ENCODE results near the gene KPTN.
A peak's percentile ranks its signal among the peaks of the same experiment; 100 is the strongest.

Gene KPTN

DNA sequence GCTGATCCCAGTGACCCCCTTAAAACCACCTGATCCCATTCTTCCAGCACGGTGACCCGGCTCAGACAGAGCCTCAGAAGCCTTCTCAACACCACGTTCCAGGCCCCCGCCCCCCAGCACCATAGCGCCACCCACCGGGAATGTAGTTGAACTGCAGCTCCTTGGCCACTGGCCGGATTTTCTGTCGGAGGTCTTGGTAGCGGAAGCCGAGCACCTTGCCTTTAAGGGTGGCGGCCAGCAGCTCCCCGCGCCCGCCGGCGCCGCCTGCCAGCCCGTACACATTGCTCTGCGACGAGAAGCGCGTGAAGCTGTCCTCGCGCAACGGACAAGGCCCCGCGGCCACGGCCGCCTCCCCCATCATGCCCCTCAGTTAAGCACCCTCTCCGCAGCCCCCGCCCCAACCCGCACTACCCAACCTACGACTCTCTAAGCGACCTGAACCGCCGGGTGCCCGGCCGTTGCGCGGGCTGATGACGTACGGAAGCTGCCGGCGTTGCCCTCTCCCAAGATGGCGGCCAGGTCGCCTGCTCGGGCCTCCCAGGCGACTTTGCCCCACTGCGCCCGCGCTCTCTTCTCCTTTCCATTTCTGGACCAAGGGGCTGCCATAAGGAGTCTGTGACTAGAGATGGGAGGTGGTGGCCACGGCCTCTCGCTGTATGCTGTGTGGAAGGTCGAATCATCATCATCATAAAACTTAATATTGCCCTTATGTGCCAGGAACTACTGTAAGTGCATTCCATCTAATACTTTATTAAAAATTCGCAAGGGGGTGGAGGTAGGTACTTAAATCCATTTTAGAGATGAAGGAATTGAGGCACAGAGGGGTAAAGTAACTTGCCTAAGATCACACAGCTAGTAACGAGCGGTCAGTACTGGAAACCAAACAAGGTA lies at the start of gene KPTN:
Gene KPTN (minus strand): TSS at position 420 of the 891 bp plus-strand sequence. CDS start 59 bp downstream, at position 361.
- DNase-seq (ENCODE audit: low read depth), result peak; percentile 96
- peak within 1 kb of the TSS; percentile 98 for H3K4me3 ChIP-seq (ENCODE audit: low read depth, low read length)
- TF ChIP-seq, protein P1, sequence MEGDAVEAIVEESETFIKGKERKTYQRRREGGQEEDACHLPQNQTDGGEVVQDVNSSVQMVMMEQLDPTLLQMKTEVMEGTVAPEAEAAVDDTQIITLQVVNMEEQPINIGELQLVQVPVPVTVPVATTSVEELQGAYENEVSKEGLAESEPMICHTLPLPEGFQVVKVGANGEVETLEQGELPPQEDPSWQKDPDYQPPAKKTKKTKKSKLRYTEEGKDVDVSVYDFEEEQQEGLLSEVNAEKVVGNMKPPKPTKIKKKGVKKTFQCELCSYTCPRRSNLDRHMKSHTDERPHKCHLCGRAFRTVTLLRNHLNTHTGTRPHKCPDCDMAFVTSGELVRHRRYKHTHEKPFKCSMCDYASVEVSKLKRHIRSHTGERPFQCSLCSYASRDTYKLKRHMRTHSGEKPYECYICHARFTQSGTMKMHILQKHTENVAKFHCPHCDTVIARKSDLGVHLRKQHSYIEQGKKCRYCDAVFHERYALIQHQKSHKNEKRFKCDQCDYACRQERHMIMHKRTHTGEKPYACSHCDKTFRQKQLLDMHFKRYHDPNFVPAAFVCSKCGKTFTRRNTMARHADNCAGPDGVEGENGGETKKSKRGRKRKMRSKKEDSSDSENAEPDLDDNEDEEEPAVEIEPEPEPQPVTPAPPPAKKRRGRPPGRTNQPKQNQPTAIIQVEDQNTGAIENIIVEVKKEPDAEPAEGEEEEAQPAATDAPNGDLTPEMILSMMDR (IDR thresholded peaks at IDR 0.05; ENCODE audit: insufficient read depth, low read depth, low read length, missing control alignments), result peak; percentile 94

DNA sequence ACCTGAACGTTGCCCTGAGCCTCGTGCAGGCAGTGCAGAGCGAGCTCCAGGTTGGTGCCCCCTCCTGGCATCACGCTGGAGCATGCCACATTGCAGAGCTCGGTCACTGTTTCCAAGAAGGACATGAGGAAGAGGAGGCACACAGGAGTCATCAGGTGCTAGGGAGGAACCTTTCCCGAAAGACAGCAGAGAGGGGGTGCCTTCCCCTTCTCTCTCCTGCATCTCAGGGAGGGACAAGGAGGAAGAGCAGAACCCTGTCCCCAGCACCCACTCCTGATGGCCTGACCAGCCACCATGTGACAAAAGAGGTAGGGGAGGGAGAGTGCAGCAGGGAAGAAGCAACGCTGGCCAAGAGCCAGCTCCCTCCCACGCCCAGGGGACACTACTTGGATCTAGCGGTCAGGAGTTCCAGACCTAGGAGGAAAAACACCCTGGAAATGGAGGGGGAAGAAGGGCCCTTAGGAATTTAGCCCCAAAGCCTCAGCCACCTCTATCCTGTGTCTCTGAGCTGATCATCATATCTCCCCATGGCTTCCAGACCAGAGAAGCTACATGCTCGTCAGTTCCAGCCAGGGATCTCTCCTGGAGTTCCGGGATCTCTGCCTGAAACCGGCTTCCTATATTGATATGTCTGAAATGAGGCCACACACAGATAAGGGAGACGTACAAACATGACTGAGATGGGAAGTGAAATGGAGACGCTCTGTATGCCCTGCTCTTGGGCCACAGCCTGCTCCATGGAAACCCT lies 47.8 kb upstream of the KPTN start:
- no peak overlapping the region for H3K4me3 ChIP-seq (ENCODE audit: low read depth, low read length)
- no peak for DNase-seq (ENCODE audit: low read depth)
- TF ChIP-seq, protein P1 (IDR thresholded peaks at IDR 0.05; ENCODE audit: insufficient read depth, low read depth, low read length, missing control alignments), result no peak

DNA sequence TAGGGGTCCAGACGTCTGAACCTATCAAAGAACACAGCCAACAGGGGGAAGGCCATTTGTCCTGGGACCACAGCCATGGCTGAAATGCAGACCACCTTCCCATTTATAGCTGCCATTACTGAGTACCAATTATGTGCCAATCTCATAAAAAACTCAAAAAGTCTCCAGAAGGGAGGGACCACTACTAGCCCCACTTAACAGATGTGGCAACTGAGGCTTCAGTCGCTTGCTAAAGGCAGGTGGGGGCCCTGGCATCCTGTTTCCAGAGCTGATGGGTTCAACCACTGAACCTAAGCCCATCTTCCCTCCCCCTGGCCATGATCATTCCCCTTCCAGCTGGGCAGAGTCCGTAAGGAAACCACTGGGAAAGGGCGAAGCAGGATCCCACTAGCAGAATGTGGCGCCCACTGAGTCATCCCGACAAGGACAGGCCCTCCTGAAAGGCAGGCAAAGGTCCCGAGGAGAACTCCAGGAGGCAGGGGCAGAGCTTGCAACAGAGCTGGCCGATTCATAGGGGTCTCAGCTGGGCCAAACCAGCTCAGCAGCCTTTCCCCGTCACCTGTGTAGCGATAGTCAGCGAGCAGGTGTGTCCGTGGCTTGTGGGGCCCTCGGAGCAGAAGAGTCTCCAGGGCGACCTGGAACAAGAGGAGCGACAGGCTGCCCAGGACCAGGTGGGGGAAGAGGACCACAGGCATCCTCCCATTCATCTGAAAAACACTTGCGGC lies 45.2 kb upstream of the KPTN start:
- H3K4me3 ChIP-seq (ENCODE audit: low read depth, low read length), result no peak overlapping the region
- no peak for DNase-seq (ENCODE audit: low read depth)
- TF ChIP-seq, protein P1 (IDR thresholded peaks at IDR 0.05; ENCODE audit: insufficient read depth, low read depth, low read length, missing control alignments), result no peak

DNA sequence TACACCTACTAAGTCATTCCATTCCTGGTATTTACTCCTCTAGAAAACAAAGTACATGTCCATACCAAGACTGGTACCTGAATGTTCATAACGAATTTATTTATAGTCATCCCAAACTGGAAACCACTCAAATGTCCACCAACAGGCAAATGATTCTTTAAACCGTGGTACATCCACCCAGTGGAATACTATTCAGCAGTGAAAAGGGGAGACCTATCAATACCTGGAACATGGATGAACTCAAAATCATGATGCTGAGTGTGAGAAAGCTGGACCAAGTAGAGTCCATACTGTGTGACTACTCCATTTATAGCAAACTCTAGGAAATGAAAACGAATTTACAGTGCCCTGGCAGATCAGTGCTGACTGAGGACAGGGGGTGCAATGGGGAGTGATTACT lies 42.8 kb upstream of the KPTN start:
- H3K4me3 ChIP-seq (ENCODE audit: low read depth, low read length), result no peak overlapping the region
- TF ChIP-seq, protein P1 (IDR thresholded peaks at IDR 0.05; ENCODE audit: insufficient read depth, low read depth, low read length, missing control alignments), result no peak
- DNase-seq (ENCODE audit: low read depth), result no peak

DNA sequence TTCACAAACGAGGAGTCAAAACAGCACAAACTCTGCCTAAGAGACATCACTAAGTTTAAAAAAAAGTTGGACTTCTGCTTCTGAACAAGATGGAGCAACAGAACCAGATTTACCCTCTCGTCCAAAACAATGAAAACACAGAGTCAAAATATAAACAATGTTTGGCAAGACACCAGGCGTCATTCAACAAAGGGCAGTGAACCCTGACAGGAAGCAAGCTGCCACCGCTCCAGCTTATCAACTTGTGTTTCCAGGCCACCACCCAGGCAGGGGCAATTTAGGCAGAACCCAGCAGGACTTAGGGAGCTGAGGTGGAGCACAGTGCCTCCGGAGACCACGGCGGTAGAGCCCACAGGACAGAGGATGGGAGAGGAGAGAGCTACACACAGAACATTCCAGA lies 39.5 kb upstream of the KPTN start:
- no peak overlapping the region for H3K4me3 ChIP-seq (ENCODE audit: low read depth, low read length)
- peak; percentile 28 for DNase-seq (ENCODE audit: low read depth)
- TF ChIP-seq, protein P1 (IDR thresholded peaks at IDR 0.05; ENCODE audit: insufficient read depth, low read depth, low read length, missing control alignments), result no peak

DNA sequence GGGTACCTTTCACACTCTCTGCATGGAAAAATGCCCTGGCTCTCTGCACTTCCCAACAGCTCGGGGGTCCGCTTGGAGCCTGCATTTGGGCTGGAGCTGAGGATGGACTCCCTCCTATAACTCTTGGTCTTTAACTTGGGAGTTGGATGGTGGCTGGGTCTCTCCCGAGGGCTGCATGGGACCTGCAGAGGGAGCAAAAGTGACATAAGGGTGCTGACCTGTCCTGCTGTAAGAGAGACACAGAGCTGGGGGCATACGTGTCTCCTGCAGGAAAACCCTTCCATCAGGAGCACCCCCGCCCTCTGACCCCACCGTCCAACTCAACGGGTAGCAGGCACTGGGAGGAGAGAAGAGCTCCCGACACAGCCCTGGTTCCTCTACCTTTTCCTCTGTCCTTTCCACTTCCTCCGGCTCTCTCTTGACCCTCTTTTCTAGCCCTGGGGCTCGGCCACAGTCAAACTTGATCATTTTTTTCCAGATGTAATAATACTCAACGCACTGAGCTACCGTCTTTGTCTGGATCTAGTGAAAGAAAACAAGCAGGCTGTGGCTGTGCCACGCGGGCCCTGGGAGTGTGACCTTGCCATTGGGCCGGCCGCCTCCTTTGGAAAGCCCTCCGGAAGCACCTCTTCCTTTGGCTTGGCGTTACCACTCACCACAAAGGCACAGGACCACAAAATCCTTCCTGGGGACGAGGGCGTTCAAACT lies 37.6 kb upstream of the KPTN start:
- no peak overlapping the region for H3K4me3 ChIP-seq (ENCODE audit: low read depth, low read length)
- no peak for DNase-seq (ENCODE audit: low read depth)
- TF ChIP-seq, protein P1 (IDR thresholded peaks at IDR 0.05; ENCODE audit: insufficient read depth, low read depth, low read length, missing control alignments), result no peak
